Activated T-cell treated with anti-CD3 and anti-CD28 coated beads, Interleukin-2, amount 50 U/mL, for 1 hour (primary cell): ENCODE data around the gene RALBP1.
"Not testable (repeated sequence)": the region's sequence is repeated elsewhere in the genome, so short reads cannot be mapped to it uniquely, and the experiment has no call there.

Experiments used
- DNase-seq: peaks from one replicate; pipeline ENCODE4 v3.0.0-alpha.2; 2020

RALBP1 gene

DNA sequence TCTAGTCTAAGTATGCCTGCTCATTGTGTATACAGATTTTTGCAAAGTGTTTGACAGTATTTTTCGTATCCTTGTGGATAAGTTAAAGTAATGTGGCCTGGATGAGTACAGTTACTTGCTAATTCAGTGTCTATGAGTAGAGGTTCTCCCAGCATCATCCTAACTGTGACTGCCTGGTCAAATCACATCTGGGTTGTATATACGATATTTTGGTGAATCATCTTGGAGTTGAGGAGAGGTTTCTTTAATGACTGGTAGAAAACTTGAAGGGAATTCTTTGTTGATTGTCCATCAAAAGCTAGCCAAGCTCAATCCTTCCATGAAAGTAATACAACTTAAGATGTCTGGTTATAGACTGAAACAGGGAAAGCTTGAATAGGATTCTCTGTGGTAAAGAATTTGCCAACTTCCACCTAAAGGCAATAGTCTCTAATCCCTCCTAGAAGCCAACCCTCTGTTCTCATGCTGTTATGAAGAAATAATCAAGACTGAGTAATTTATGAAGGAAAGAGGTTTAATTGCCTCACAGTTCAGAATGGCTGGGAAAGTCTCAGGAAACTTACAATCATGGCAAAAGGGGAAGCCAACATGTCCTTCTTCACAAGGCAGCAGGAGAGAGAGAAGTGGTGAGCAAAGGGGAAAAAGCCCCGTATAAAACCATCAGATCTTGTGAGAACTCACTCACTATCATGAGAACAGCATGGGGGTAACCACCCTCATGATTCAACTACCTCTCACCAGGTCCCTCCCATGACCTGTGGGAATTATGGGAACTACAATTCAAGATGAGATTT is 19.4 kb upstream of the RALBP1 start:
- no peak for DNase-seq

DNA sequence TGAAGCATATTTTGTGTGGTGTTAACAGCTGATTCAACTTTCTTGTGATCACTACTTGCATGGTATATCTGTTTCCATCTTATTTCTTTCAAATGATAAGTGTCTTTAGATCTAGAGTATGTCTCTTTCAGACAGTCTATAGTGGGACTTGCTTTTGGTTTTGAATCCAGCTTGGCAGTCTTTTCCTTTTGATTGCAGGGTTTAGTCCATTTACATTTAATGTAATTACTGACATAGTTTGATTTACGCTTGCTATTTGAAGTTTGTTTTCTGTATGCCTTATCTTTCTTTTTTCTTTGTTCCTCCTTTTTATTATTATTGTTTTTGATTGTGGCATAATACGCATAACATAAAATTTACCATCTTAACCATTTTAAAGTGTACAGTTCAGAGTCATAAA is 9.2 kb upstream of the RALBP1 start:
- DNase-seq = no peak

DNA sequence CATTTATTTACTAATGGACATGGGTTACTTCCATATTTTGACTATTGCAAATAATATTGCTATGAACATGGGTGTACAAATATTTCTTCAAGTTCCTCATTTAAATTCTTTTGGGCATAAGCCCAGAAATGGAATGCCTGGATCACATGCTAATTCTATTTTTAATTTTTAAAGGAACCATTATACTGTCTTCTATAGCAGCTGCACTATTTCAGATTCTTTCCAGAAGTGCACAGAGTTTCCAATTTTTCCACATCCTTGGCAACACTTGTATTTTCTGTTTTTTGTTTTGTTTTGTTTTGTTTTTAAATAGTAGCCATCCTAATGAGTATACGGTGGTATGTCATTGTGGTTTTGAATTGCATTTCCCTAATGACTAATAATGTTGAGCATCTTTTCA is 8.5 kb upstream of the RALBP1 start:
- no peak for DNase-seq

DNA sequence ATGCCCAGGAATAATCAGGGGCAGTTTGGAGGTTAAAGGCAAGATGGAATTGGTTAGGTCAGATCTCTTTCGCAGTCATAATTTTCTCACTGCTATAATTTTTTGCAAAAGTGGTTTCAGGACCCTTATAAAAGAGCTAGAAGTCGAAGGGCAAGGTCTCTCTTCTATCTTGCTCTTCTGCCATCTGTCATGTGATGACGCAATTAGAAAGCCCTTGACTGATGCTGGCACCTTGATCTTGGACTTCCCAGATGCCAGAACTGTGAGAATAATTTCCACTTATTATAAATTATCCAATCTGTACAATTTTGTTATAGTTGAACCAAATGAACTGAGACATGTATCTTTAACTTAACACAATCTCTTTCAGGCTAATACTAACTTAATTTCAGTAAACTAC is 6.3 kb upstream of the RALBP1 start:
- no peak for DNase-seq

DNA sequence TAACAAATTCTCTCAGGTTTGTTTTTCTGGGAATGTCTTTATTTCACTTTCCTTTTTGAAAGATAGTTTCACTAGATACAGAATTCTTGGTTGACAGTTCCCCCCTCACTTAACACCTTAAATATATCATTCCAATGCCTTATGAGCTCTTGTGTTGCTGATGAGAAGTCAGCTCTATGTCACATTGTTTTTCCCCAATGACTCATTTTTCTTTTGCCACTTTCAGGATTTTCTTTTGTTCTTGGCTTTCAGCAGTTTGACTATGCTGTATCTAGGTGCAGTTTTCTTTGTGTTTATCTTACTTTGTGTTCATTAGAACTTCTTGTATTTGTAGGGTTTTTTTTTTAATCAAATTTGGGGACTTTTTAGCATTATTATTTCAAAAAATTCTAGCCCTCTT is 5.6 kb upstream of the RALBP1 start:
- no peak for DNase-seq

DNA sequence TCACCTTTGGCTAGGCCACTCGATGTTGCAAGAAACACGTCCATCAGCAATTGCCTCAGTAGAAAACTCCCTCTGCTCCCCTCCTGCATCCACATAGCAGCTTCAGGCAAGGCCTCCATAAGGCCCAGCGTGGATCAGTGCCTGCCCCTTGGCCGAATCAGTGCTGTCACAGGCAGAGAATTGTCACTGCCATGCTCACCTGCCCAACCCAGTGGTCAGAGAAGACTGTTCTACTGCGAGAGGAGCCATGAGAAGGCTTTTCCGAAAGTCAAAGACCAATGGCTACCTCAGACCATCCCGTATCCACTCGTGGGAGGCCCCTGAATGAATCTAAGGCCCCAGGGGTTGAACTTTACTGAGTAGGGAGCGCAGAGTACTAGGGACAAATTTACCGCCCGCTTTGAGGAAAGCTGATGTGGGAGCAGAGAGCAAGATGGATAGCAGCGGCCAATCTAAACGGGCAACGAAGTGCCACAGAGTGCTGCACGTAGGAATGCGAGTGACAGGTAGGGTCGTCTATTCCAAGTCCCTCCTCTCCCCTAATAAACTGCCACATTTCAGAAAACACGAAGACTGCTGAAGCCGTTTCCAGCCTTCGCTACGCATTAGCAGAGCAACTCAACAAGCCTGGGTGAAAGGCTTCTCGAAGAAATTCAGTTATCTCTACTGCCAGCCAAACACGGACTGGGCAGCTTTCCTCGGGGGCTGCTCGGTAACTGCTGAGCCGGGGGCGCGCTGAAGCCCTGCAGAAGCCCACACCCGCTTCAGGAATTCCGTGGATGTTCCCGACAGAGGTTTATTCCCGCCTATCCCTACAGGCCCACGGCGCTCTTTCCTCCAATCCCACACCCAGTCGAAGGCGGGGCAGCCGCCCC is 968 bp upstream of the RALBP1 start:
- peak; percentile 17 for DNase-seq

DNA sequence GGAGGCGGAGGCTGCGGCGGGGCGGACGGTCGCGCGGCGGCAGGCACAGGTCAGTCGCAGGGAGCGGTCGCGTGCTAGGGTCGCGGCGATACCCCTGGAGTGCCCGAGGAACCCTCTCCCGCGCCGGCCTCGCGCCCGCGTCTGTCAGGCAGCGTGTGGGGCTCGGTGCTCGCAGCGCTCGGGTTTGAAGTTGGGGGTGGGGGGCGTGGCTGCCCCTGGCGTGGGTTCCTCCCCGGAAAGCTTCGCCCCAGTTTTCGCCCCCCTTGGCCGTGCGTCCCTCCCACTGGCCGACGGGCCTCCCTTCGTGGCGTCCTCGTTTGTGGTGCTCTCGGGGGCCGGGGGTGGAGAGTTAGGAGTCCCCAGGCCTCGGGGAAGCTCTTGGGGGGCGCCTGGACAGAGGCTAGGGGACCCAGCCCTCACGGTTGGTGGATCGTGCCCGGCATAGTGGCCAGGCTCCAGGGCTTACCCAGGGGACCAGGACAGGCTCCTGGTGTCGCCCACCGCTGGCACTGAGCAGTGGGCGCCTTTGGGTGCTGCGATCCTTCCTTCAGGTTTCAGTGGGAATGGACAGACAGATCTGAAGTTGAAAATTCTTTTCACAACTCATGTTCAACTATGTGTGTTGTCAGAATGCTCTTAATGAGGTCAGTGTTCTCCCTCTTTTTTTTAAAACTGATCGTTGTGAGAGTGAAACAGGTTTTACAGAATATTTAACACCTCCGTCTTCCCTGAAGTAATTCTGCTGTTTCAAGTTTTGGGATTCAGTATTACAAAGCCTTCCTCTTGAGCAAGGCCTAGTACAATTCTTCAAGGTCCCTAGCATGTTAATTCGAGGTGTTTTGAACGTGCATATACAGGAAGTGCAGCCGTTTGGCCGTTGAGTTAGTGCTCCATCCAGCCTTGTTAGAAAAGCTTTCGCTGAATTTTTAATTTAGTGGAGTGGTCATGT is 604 bp downstream of the RALBP1 start:
- no peak for DNase-seq

DNA sequence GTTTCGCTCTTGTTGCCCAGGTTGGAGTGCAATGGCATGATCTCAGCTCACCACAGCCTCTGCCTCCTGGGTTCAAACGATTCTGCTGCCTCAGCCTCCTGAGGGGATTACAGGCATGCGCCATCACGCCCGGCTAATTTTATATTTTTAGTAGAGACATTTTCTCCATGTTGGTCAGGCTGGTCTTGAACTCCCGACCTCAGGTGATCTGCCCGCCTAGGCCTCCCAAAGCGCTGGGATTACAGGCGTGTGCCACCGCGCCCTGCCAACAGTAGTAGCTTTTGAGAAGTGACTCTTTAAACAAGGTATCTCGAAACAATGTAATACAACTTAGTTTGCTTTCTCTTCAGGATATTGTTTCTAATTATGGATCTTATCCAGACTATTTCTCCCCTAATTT is 1.6 kb downstream of the RALBP1 start:
- DNase-seq = not testable (repeated sequence)

DNA sequence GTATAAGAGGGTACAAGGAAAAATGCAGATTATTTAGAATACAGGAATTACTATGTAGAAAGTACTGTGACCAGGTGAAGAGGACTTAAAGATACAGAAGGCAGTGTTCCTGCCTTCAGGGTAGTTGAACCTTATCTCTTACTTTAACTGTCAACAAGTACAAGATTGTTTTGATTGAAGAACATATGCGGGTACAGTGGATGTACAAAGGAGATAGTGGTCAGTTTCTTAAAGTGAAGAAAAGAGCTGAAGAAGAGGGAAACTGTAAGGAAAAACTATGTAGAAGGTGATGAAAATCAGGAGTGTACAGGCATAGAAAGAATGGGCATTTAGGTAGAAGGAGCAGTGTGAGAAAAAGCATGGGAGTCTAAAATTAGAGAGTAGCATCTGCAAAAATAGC is 2.2 kb downstream of the RALBP1 start:
- DNase-seq = no peak

DNA sequence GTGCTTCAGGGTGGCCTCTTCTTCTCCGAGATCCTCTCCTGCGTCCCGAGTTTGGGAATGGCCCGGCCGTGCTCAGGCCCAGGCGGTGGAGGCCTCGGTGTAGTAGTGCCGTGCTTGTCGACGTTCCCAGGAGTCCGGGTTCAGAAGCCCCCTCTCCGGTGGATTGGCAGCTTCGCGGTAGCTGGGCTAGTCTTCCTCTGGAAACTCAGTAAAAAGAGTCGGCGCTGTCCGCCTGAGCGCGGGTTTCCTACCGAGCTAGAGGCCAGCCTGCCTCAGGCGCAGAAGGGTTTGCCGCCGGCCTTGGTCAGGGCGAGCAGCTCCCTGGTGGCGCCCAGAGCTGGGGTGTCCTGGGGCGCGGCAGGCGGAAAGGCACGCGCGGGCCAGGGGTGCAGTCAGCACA is 3.2 kb downstream of the RALBP1 start:
- no peak for DNase-seq

DNA sequence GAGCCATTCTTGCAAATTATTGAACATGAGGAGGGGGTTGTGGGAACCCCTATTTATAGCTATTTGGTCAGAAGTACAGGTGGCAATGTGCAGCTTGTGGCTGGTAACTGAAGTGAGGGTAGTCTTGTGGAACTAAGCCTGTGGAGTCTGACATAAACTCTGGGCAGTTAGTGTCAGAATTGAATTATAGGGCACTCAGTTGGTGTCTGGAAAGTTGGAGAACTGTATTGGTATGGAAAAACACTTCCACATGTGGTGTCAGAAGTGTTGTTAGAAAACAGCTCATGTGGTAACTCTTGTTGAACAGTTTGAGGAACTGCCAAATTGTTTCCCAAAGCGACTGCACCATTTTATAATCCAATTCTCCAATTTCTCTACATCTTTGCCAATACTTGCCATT is 7.5 kb downstream of the RALBP1 start:
- no peak for DNase-seq

DNA sequence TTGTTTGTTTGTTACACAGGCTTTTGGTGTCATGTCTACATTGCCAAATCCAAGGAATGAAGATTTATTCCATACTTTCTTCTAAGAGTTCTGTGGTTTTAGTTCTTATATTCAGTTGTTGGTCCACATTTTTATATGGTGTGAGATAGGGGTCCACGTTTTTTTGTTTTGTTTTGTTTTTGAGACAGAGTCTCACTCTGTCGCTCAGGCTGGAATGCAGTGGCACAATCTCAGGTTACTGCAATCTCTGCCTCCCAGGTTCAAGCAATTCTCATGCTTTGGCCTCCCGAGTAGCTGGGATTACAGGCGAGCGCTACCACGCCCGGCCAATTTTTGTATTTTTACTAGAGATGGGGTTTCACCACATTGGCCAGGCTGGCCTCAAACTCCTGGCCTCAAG is 8.2 kb downstream of the RALBP1 start:
- no peak for DNase-seq

DNA sequence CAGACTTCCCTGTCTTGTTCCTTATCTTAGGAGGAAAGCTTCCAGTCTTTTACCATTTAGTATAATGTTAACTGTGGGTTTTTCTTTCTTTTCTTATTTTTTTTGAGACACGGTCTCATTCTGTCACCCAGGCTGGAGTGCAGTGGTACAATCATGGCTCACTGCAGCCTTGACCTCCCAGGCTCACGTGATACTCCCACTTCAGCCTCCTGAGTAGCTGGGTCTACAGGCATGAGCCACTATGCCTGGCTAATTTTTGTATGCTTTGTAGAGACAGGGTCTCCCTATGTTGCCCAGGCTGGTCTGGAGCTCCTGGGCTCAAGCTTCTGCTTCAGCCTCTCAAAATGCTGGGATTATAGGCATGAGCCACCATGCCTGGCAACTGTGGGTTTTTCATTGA is 9.5 kb downstream of the RALBP1 start:
- DNase-seq = not testable (repeated sequence)

DNA sequence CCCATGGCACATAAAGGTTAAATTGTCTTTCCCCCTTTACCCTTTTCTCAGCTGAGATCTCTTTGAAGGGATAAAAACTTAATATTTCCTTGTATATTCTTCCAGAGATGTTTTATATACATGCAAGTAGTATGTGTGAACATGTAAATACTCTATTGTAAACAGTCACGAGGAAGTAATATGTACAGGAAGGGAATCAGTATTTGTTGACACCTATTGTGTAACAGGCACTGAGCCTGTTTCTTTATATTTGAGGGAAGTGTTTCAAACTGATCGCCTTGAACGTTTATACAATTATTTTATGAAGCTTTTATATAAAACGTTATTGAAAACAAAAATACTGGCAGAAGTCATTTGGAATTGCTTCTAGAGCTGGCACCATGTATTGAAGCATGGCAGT is 13.2 kb downstream of the RALBP1 start:
- DNase-seq = no peak

DNA sequence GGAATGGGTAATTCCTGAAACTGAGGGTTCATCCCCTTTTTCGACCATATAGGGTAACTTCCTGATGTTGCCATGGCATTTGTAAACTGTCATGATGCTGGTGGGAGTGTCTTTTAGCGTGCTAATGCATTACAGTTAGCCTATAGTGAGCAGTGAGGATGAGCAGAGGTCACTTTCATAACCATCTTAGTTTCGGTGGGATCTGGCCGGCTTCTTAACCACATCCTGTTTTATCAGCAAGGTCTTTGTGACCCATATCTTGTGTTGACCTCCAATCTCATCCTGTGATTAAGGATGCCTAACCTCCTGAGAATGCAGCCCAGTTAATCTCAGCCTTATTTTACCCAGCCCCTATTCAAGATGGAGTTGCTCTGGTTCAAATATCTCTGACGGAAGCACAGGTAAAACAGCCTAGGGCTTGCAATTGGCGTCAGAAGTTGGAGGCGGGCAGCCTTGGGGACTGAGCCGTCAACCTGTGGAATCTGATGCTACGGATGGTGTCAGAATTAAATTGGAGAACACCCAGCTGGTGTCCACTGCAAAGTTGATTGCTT is 19.5 kb downstream of the RALBP1 start:
- no peak for DNase-seq

DNA sequence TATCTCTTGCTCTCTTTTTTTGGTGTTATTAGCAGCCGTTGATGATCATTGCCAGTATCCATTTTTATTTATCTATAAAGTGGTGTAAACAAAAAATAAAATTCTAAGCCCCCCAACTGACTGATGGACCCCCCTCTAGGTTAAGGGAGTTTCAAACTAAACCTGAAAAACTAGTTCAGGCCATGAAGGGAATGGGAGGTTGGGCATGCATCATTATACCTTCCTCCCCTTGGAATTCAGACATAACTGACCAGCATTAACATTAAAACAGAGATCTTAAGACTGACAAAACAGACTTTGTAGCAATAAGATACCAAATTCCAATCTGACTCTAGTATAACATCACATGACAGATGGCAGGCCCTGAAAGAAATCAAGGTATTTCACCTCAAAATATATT is 20.2 kb downstream of the RALBP1 start:
- DNase-seq = no peak

DNA sequence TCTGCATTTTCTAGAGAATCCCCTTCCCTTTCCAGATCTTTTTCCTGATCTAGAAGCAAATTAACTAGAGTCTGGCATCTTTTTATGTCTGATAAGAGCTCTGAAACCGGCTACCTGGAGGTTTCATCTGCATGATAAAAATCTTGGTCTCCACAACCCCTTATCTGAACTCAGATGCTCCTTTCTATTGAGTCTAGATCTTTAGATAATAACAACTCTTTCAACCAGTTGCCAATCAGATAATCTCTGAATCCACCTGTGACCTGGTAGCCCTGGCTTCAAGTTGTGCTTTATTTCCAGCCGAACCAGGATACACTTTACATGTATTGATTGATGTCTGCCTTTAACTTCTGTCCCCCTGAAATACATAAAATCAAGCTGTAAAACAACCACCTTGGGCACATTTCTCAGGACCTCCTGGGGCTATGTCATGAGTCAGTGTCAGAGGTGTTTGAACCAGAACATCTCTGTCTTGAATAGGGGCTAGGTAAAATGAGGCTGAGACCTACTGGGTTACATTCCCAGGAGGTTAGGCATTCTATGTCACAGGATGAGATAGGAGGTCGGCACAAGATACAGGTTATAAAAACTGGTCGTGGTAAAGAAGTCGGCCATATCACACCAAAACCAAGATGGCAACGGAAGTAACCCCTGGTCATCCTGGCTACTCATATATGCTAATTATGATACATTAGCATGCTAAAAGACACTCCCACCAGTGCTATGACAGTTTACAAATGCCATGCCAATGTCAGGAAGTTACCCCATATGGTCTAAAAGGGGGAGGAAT is 20.8 kb downstream of the RALBP1 start:
- DNase-seq = no peak

DNA sequence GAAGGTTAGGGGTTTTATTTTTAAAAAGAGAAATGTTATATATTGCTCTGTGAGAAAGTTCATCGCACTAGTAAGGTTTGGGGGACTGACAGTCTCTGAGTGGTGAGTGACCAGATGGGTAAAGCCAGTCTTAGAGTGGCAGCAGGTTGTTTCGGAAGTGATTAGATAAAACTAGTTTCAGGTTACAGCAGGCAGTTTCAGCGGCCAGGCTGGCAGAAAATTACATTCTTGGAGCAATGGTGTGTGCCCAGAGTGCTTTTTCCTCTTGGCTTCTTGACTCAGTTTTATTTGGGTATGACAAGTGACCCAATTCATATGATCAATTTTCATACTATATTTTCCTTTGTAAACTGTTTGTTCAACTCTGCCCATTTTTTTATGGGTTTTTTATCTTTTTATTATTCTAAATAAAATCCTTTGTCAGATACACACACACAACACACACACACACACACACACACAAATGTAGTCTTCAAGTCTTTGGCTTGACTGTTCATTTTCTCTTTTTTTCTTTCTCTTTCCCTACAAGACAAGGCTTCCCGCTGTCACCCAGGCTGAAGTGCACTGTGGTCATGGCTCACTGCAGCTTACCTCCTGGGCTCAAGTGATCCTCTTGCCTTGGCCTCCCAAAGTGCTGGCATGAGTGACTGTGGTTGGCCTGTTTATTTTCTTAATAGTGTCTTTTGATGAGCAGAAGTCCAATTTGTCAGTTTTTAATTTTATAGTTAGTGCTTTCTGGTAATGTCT is 30.9 kb downstream of the RALBP1 start:
- DNase-seq = no peak

DNA sequence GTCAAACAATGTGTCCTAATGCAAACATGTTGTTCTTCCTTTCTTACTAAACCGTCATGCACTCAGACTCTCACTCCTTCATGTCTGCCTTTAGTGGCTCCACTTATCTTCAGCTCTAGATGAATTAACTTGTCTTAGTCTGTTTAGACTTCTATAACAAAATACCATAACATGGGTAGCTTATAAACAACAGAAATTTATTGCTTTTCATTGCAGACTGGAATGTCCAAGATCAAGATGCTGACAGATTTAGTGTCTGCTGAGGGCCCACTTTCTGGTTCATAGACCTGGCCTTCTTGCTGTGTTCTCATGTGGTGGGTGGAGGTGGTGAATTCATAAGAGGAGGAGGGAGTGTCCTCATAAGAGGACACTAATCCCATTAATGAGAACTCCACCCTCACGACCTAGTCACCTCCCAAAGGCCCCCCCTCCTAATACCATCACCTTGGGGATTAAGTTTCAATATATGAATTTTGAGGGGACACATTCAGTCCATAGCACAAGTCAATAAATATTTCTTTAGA is 32.3 kb downstream of the RALBP1 start:
- DNase-seq = no peak

DNA sequence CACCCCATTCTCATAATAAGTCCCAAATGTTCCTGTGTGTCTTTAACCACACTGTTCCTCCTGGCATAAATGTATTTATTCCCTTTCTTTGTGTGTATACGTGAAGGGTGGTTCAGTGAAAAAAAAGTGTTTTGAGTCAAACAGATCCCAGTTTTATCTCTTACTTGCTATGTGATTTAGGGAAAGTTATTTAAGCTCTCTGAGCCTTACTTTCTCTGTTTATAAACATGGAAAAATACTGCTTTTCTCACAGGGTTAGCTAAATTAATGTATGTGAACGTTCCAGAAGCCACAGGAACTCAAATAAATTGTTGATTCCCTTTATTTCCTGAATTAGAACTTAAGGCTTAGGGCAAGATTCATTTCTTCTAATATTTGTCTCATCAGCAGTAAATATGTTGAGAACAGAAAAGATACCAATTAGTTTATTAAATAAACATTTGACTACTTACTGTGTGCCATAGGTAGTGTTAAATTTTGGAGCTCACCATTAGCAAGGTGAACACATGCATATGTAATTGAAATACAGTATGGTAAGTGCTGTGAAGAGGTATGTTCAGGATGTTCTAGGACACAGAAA is 33.2 kb downstream of the RALBP1 start:
- no peak for DNase-seq
